GM03348 (cell line): ENCODE results near the gene SCNN1G.

ENCODE experiments used
- DNase-seq: peaks from one replicate; pipeline ENCODE4 v3.0.0; 2012; ENCODE audit warnings: low spot score

Gene SCNN1G

GRCh38 chr16:23155445-23156049 is 27.0 kb upstream of the SCNN1G start:
- no peak for DNase-seq

- no peak for DNase-seq
Measured at GRCh38 chr16:23156110-23156509, 26.4 kb upstream of the SCNN1G start.

- no peak for DNase-seq
Measured at GRCh38 chr16:23156946-23157460, 25.5 kb upstream of the SCNN1G start.

GRCh38 chr16:23158114-23158513 is 24.4 kb upstream of the SCNN1G start:
- DNase-seq, result no peak

- no peak for DNase-seq
Measured at GRCh38 chr16:23160082-23160481, 22.5 kb upstream of the SCNN1G start.

- DNase-seq, result no peak
Measured at GRCh38 chr16:23160574-23160973, 22.0 kb upstream of the SCNN1G start.

- no peak for DNase-seq
Measured at GRCh38 chr16:23163921-23164320, 18.6 kb upstream of the SCNN1G start.

- DNase-seq, result no peak
Measured at GRCh38 chr16:23164736-23165135, 17.8 kb upstream of the SCNN1G start.

GRCh38 chr16:23172583-23172982 is 10.0 kb upstream of the SCNN1G start:
- DNase-seq, result no peak

GRCh38 chr16:23172994-23173393 is 9.6 kb upstream of the SCNN1G start:
- DNase-seq, result no peak

- peak; percentile 31 for DNase-seq
Measured at GRCh38 chr16:23174622-23175021, 7.9 kb upstream of the SCNN1G start.

- DNase-seq, result no peak
Measured at GRCh38 chr16:23175651-23176050, 6.9 kb upstream of the SCNN1G start.

GRCh38 chr16:23181506-23181905 is 1.0 kb upstream of the SCNN1G start:
- DNase-seq, result no peak

GRCh38 chr16:23182206-23182678 is 303 bp upstream of the SCNN1G start:
- DNase-seq, result peak; percentile 85

GRCh38 chr16:23183543-23183862 is 958 bp downstream of the SCNN1G start:
- no peak for DNase-seq

GRCh38 chr16:23185656-23186055 is 3.1 kb downstream of the SCNN1G start:
- DNase-seq, result no peak

- DNase-seq, result no peak
Measured at GRCh38 chr16:23186171-23186570, 3.6 kb downstream of the SCNN1G start.

- no peak for DNase-seq
Measured at GRCh38 chr16:23187341-23187740, 4.8 kb downstream of the SCNN1G start.

GRCh38 chr16:23188911-23189310 is 6.4 kb downstream of the SCNN1G start:
- DNase-seq, result no peak

GRCh38 chr16:23194497-23195221 is 12.1 kb downstream of the SCNN1G start:
- no peak for DNase-seq

- no peak for DNase-seq
Measured at GRCh38 chr16:23195366-23195978, 12.9 kb downstream of the SCNN1G start.

- no peak for DNase-seq
Measured at GRCh38 chr16:23196539-23196938, 14.0 kb downstream of the SCNN1G start.

GRCh38 chr16:23202166-23202565 is 19.6 kb downstream of the SCNN1G start:
- no peak for DNase-seq
